Measurements from ENCODE around the gene NDUFS2. TPM values are rescaled to one million over a fixed set of nuclear protein-coding genes. Genes with fewer than 3 reads are reported as not detected.

NDUFS2 gene
- total and polyA plus RNA-seq, 10 of the 15 experiments (the other 5 are each of a cell fraction or from before 2014, with no cell fraction given), result 66.5 to 215 (median 148) TPM

- no peak for TF ChIP-seq NKRF (conservative IDR thresholded peaks at IDR 0.05)
- no peak for TF ChIP-seq NRF1 (conservative IDR thresholded peaks at IDR 0.05; ENCODE audit: low read depth, low read length)
- TF ChIP-seq HDAC2 (IDR thresholded peaks at IDR 0.05), result no peak
- no peak for TF ChIP-seq STAT1 (conservative IDR thresholded peaks at IDR 0.05)
- TF ChIP-seq CEBPZ (IDR thresholded peaks at IDR 0.05; ENCODE audit: low read depth, low read length), result no peak
- no peak for TF ChIP-seq ZNF384 (IDR thresholded peaks at IDR 0.05; ENCODE audit: borderline replicate concordance, low read depth, low read length)
- no peak for TF ChIP-seq ATF3 (IDR thresholded peaks at IDR 0.05; ENCODE audit: borderline replicate concordance, extremely low read depth, low read depth, low read length)
- no peak for TF ChIP-seq IKZF1 (conservative IDR thresholded peaks at IDR 0.05)
- TF ChIP-seq USF1 (IDR thresholded peaks at IDR 0.05; ENCODE audit: borderline replicate concordance, extremely low read length, insufficient read depth, low read depth, low read length), result no peak
Measured at GRCh38 chr1:161172776-161173376, 29.3 kb upstream of the NDUFS2 start (continued).
